A172 (cell line): ENCODE measurements around the gene EPC1. TPM values are rescaled to one million over a fixed set of nuclear protein-coding genes. Genes with fewer than 3 reads are reported as not detected.
"Not testable (repeated sequence)": the region's sequence is repeated elsewhere in the genome, so short reads cannot be mapped to it uniquely, and the experiment has no call there.

Source experiments
- DNase-seq: peaks from one replicate; pipeline ENCODE4 v3.0.0-alpha.2; 2015; ENCODE audit warnings: low spot score
- total RNA-seq: library from RNA; depleted of rRNA; stranded (reverse); fragments of >200 nt; shearing (Covaris generic); gene quantifications from 2 replicates; pipeline ENCODE4 v1.2.3, GENCODE V29; 2014; rRNA removed

The EPC1 gene
- total RNA-seq = 8.9 and 22.2 TPM in 2 replicates

- DNase-seq = peak; percentile 77
Observed at GRCh38 chr10:32346551-32347362, at the start of gene EPC1. TSS of gene EPC1 (minus strand) at chr10:32347158. CDS start at chr10:32346915, 243 bp downstream.

GRCh38 chr10:32393911-32394310 lies 47.0 kb upstream of the EPC1 start:
- DNase-seq = no peak

GRCh38 chr10:32392284-32392683 lies 45.3 kb upstream of the EPC1 start:
- not testable (repeated sequence) for DNase-seq

- DNase-seq = no peak
Observed at GRCh38 chr10:32390193-32390592, 43.2 kb upstream of the EPC1 start.

GRCh38 chr10:32388258-32389027 lies 41.5 kb upstream of the EPC1 start:
- no peak for DNase-seq

GRCh38 chr10:32386623-32387260 lies 39.8 kb upstream of the EPC1 start:
- DNase-seq = no peak

- no peak for DNase-seq
Observed at GRCh38 chr10:32384171-32384570, 37.2 kb upstream of the EPC1 start.

- no peak for DNase-seq
Observed at GRCh38 chr10:32381165-32381564, 34.2 kb upstream of the EPC1 start.

- DNase-seq = no peak
Observed at GRCh38 chr10:32379950-32380551, 33.1 kb upstream of the EPC1 start.

GRCh38 chr10:32379318-32379949 lies 32.5 kb upstream of the EPC1 start:
- peak; percentile 70 for DNase-seq

- DNase-seq = peak; percentile 93
Observed at GRCh38 chr10:32378363-32379317, 31.7 kb upstream of the EPC1 start.

- peak; percentile 36 for DNase-seq
Observed at GRCh38 chr10:32377458-32378259, 30.7 kb upstream of the EPC1 start.

- DNase-seq = peak; percentile 17
Observed at GRCh38 chr10:32376771-32377170, 29.8 kb upstream of the EPC1 start.

GRCh38 chr10:32376097-32376496 lies 29.1 kb upstream of the EPC1 start:
- DNase-seq = no peak

- DNase-seq = no peak
Observed at GRCh38 chr10:32375631-32376030, 28.7 kb upstream of the EPC1 start.

- no peak for DNase-seq
Observed at GRCh38 chr10:32374605-32375004, 27.6 kb upstream of the EPC1 start.

- DNase-seq = no peak
Observed at GRCh38 chr10:32373496-32373895, 26.5 kb upstream of the EPC1 start.

- no peak for DNase-seq
Observed at GRCh38 chr10:32373031-32373430, 26.1 kb upstream of the EPC1 start.
